ELF-1 (cell line): Measurements from ENCODE around the gene HSD17B11.
"Not testable (repeated sequence)": the region's sequence is repeated elsewhere in the genome, so short reads cannot be mapped to it uniquely, and the experiment has no call there.

ENCODE experiments used
- DNase-seq: peaks from one replicate; pipeline ENCODE4 v3.0.0-alpha.2; 2016; ENCODE audit warnings: low read depth, low spot score

Gene HSD17B11

DNA sequence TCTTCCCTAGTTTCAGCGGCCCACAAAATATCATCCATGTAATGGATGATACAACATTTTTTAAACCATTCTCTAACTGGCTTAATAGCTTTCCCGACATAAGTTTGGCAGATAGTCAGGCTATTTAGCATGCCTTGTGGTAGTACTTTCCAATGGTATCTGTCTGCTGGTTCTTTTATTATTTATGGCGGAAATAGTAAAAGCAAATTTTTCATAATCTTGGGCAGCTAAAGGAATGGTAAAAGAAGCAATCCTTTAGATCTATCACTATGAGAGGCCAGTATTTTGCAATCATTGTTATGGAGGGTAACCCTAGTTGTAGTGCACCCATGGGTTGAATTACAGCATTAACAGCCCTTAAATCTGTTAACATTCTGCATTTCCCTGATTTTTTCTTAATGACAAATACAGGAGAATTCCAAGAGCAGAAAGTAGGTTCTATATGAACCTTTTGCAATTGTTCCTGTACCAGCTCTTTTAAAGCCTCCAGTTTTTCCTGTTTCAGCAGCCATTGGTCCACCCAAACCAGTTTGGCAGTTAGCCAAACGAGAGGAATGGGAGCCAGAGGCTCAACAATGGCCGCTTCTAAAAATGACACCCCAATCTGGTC, 14.3 kb upstream of the HSD17B11 start:
- no peak for DNase-seq

GRCh38 chr4:87403732-87404131, 12.7 kb upstream of the HSD17B11 start:
- DNase-seq: not testable (repeated sequence)

DNA sequence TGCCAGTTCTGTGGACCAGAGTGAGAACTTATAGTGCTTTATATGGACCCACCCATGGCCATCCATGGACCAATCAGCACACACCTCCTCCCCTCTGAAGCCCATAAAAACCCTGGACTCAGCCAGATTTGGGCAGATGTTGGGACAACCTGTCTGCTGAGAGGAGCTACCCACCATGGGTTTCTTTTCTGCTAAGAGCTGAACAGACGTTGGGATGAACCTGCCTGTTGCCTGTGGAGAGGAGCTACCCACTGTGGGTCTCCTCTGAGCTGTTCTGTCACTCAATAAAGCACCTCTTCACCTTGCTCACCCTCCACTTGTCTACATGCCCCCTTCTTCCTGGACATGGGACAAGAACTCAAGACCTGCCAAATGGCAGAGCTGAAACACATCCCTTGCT, 9.0 kb upstream of the HSD17B11 start:
- DNase-seq: no peak

- DNase-seq: no peak
Measured at GRCh38 chr4:87399148-87399547, 8.2 kb upstream of the HSD17B11 start.

GRCh38 chr4:87395851-87396250, 4.9 kb upstream of the HSD17B11 start:
- not testable (repeated sequence) for DNase-seq

DNA sequence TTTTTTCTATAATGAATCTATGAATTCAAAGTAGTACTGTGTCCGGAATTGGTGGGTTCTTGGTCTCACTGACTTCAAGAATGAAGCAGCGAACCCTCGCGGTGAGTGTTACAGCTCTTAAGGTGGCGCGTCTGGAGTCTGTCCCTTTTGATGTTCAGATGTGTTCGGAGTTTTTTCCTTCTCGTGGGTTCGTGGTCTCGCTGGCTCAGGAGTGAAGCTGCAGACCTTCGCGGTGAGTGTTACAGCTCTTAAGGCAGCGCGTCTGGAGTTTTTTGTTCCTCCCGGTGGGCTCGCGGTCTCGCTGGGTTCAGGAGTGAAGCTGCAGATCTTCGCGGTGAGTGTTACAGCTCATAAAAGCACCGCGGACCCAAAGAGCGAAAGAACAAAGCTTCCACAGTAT, 4.1 kb upstream of the HSD17B11 start:
- not testable (repeated sequence) for DNase-seq

DNA sequence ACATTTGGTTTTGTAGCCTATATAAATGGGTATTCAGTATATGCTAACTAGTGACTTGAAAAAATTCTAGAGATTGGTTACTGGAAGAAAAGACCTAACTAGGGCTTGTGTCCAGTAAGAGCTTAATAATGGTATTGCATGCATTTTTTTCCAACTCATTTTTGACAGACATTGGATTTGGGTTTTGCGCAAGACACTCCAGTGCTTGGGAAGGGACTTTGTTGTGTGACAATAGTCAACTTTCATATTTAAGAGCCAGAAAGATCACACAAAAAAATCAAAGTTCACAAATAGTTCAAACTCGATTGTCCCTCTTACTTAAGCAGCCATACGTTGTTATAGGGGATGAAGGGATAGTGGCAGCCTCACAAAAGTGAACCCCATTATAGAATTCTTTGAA, 1.2 kb upstream of the HSD17B11 start:
- no peak for DNase-seq

DNA sequence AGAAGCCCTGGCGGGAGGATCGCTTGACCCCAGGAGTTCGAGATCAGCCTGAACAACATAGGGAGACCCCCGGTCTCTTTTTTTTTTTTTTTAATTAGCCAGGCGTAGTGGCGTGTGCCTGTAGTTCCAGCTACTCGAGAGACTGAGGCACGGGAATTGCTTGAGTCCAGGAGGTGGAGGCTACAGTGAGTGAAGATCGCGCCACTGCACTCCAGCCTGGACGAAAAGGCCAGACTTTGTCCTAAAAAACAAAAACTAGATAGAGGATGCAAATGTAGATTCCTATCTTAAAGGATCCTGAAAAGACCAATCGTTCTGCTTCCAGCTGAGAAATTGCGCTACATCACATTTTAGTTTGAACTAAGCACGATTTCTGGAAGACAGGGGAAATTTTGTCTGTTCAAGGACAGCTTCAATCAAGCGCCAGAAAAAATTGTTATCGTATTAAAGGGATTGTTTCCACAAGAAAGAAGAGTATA, 627 bp upstream of the HSD17B11 start:
- DNase-seq: no peak

DNA sequence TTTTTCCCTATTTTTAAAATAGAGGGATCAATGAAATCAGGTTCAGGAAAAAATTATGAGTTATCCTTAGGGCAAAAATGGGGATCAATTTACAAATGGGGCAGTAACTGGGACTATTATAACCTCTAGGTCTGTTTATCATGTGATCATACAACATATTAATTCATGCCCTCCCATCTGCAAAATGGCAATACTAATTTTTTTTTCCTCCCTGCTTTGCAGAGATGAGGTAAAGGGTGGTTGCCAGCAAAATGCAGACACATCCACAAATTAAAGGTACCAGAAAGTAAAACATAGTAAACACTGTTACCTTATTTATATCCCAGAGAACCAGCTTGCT, 467 bp downstream of the HSD17B11 start:
- no peak for DNase-seq

GRCh38 chr4:87390055-87390454, 933 bp downstream of the HSD17B11 start:
- peak; percentile 41 for DNase-seq

DNA sequence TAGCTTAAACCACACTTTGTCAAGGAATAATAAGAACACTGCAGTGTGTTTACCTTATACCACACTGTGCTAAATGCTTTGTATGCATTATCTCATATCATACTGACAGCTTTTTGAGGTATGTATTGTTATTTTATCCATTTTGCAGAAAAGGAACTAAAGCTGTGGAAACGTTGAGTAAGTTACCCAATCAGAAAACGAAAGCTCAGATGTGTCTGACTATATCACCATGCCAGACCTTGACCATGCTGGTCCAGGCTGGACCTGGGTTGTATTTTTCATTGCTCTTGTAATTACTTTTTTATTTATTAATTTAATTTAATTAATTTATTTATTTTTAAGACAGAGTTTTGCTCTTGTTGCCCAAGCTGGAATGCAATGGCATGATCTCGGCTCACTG, 2.1 kb downstream of the HSD17B11 start:
- no peak for DNase-seq

GRCh38 chr4:87387237-87387636, 3.8 kb downstream of the HSD17B11 start:
- DNase-seq: no peak

DNA sequence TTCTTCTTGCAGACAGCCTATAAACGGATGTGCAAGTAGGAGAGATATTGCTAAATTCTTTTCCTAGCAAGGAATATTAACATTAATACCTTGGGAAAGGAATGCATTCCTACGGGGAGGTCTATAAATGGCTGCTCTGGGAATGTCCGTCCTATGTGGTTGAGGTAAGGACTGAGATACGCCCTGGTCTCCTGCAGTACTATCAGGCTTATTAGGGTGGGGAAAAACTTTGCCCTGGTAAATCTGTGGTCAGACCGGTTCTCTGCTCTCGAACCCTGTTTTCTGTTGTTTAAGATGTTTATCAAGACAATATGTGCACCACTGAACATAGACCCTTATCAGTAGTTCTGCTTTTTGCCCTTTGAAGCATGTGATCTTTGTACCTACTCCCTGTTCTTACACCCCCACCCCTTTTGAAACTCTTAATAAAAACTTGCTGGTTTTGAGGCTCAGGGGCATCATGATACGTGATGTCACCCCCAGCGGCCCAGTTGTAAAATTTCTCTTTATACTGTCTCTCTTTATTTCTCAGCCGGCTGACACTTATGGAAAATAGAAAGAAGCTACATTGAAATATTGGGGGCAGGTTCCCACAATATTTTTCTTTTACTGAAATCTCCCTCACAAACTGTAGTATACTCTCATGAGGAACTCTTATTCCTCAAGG, 6.4 kb downstream of the HSD17B11 start:
- DNase-seq: not testable (repeated sequence)

DNA sequence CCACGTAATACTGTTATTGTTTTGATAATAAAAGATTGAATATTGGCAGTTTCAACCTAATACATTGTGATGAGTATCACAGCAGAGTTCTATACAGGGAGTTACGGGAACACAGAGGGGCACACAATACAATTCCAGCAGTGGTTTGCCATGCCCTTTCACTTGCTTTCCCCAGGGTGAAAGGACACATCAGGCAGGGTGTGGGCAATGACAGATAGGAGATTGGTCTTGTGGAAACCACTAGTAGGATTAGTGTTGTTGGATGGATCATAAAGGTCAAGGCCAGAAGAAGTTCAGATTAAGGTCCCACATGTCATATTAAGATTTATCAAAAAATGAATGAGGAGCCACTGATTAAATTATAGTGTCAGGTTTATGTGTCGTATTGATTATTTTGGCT, 8.1 kb downstream of the HSD17B11 start:
- DNase-seq: no peak

DNA sequence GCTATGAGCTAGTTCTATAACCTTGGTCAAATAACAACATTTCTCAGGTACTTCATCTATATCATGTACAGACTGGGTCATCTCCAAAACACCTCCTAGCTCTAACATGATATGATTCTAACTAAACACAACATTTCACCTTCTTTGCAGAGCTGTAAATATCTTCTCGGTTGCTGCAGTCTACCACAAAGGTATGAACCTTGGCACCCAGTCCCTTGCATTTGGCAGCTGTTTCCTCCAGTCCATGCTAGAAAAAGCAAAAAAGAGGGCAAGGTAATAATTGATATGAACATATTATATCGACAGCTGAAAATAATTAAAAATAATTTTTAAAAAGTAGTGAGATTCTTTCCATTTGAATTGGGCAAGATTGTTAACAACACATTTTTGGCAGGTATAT, 8.9 kb downstream of the HSD17B11 start:
- DNase-seq: no peak

GRCh38 chr4:87377816-87378215, 13.2 kb downstream of the HSD17B11 start:
- no peak for DNase-seq

DNA sequence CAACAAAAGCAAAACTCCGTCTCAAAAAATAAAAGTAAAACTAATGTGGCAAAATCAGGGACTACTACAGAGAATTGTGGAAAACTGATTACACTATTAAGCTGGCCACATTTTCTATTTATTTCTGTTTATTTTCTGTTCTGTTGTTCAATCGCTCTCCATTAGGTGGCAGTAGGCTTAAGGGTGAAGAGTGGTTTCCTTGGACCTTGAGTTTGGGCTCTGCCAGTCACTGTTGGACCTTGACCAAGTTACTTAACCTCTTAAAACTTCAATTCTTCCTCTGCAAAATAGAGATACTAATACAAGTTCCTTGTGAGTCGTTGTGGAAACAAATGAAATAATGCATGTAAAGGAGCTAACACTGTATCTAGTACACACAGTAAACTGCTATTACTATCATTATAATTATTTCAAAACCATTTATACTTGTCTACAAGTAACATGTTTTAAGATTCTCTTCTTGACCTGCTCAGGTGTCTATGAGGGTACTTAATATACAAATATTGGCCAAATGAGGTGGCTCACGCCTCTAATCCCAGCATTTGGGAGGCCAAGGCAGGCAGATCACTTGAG, 15.2 kb downstream of the HSD17B11 start:
- peak; percentile 29 for DNase-seq

DNA sequence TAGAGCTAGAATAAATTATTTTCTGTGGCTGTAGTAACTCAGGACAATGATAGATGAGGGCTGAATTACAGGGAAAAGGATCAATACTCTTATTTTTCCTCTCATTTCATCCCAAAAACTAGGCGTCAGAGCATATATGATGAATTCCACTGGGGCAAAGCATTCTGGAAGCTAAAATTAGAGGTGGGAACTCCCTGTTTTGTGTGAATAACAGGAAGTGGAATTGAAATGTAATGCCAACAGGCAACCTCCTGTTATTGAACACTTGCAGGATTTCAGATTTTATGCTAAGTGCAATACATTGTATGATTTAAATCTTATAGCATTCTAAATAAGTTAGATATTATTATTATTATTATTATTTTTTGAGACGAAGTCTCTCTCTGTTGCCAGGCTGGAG, 20.9 kb downstream of the HSD17B11 start:
- DNase-seq: no peak

GRCh38 chr4:87366521-87367162, 24.3 kb downstream of the HSD17B11 start:
- DNase-seq: no peak

GRCh38 chr4:87365348-87365747, 25.6 kb downstream of the HSD17B11 start:
- no peak for DNase-seq

GRCh38 chr4:87363552-87363951, 27.4 kb downstream of the HSD17B11 start:
- no peak for DNase-seq

- DNase-seq: peak; percentile 43
Measured at GRCh38 chr4:87360338-87360935, 30.6 kb downstream of the HSD17B11 start.
